Inferior parietal cortex (tissue), 1 donor: ENCODE measurements around the gene CDK15.
"Not testable (repeated sequence)": the region's sequence is repeated elsewhere in the genome, so short reads cannot be mapped to it uniquely, and the experiment has no call there.

Experiments
- DNase-seq: peaks from one replicate; pipeline ENCODE4 v3.0.0-alpha.2; 2016; ENCODE audit errors: extremely low spot score

CDK15 gene

DNA sequence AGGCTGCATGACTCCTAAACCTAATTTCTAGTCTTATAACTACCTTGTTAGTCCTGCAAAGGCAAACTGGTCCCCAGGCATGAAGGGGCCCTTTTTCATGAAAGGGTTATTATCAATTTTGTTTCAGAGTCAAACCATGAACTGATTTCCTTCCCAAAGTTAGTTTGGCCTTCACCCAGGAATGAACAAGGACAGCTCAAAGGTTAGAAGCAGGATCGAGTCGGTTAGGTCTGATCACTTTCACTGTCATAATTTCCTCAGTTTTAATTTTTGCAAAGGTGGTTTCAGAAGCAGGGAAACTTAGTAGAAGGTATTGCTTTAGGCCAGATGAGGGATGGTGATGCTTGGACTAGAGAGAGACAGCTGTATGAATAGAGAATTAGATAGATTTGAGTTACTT, 16.9 kb upstream of the CDK15 start:
- no peak for DNase-seq

GRCh38 chr2:201790291-201790690, 16.0 kb upstream of the CDK15 start:
- DNase-seq: no peak

- DNase-seq: no peak
Measured at GRCh38 chr2:201790989-201791388, 15.3 kb upstream of the CDK15 start.

GRCh38 chr2:201793631-201794030, 12.7 kb upstream of the CDK15 start:
- no peak for DNase-seq

DNA sequence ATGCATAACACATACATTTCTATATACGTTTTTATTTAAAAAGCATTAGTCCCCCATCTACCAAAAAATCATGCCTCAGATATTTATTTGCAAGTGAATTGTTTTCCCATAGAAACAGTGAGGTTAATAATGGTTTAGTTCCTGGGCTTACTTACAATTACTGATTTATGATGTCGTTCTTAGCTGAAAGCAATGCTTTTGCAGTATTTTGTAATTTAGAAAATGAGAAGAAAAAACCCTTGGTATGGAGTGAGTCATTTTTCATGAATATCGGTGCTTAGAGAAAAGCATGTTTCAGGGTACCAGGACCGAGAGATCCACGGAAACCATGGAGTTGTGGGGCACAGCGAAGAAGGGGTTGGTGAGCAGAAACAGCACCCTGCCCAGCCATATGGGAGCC, 12.0 kb upstream of the CDK15 start:
- no peak for DNase-seq

- peak; percentile 36 for DNase-seq
Measured at GRCh38 chr2:201795607-201796477, 10.5 kb upstream of the CDK15 start.

DNA sequence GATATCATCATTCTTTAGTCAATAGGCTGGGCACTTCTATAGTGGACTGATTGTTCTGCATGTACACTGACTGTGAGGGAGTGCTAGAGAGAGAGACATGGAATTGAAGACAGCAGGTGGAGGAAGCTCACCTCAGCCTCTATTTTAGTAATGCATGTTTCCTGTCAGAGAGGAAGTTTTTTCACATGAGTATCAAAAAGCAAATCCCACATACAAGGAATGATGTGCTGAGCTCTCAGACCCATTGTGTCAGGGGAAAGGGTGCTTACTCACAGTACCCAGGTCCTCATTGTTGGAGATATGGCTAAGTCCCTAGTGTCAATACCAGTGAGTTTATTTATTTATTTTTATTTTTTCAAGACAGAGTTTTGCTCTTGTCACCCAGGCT, 9.9 kb upstream of the CDK15 start:
- DNase-seq: no peak

- DNase-seq: no peak
Measured at GRCh38 chr2:201797175-201797840, 9.0 kb upstream of the CDK15 start.

DNA sequence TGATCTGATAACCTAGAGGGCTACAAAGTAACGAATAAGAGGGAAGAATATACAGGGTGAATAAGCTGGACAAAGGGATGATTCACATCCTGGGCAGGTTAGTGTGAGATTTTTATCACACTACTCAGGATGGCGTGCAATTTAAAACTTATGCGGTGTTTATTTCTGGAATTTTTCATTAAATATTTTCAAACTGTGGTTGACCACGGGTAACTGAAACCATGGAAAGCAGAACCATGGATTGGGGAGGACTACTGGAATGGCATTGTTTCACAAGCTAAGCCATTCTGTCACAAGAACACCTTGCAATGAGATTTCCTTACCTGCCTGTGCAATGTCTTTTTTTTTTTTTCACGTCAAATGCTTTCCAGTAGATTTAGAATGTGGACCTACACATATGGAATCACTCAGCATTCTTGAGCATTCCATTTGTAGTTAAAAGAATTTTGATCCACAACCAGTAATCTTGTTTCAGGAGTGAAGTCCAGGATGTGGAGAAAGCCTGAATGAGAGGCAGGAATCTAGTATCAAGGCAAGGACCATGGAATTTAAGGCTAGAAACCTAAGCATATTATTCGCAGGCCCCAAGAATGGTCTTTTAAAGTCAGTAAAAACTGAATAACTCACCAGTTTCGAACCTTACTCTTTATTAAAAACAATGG, 8.0 kb upstream of the CDK15 start:
- no peak for DNase-seq

GRCh38 chr2:201798914-201799285, 7.4 kb upstream of the CDK15 start:
- DNase-seq: not testable (repeated sequence)

GRCh38 chr2:201807452-201807999, 1.2 kb downstream of the CDK15 start:
- no peak for DNase-seq

DNA sequence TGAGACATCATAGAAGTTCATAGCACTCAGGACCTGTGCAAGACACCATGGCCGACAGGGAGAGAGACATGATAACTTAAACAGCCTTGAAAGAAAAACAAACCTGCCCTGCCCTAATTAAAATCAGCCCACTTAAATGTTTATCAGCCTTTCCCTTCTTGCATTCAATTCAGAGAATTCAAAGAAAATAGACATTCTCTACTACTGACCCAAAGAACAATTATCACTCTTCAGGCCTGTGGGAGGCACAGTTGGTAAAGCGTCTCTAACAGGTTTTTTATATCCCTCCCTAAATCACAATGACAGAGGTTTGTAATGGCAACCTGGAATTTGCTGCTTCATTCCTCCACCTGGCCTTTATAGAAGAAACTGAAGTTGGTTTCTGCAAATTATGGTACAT, 1.7 kb downstream of the CDK15 start:
- DNase-seq: no peak

GRCh38 chr2:201809633-201810032, 3.3 kb downstream of the CDK15 start:
- DNase-seq: no peak

- not testable (repeated sequence) for DNase-seq
Measured at GRCh38 chr2:201810604-201811003, 4.3 kb downstream of the CDK15 start.

GRCh38 chr2:201813996-201814760, 7.8 kb downstream of the CDK15 start:
- DNase-seq: no peak

DNA sequence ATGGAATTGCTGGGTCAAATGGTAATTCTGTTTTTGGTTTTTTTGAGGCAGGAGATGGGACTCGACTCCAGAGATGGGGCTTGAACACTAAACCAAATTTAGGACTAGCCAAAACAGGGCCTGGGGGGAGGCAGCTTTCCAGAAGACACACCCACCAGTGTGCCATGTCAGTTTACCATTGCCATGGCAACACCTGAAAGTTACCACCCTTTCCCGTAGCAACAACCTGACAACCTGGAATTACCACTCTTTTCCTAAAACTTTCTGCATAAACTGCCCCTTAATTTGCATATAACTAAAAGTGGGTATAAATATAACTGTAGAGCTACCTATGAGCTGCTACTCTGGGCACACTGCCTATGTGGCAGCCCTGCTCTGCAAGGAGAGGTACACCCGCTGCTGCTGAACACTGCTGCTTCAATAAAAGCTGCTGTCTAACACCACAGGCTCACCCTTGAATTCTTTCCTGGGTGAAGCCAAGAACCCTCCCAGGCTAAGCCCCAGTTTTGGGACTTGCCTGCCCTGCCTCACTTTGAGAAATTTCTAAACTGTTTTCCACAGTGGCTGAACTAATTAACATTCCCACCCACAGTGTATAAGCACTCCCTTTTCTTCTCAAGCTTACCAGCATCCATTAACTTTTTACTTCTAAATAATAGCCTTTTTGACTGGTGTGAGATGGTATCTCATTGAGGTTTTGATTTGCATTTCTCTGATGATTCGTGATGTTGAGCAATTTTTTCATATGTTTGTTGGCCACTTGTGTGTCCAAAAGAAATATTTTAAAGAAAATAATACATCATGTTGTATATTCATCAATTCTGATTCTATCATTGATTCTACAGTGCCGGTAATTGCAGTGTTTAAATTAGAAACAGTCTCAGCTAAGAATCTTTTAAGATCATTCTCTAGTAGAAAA, 10.6 kb downstream of the CDK15 start:
- no peak for DNase-seq

DNA sequence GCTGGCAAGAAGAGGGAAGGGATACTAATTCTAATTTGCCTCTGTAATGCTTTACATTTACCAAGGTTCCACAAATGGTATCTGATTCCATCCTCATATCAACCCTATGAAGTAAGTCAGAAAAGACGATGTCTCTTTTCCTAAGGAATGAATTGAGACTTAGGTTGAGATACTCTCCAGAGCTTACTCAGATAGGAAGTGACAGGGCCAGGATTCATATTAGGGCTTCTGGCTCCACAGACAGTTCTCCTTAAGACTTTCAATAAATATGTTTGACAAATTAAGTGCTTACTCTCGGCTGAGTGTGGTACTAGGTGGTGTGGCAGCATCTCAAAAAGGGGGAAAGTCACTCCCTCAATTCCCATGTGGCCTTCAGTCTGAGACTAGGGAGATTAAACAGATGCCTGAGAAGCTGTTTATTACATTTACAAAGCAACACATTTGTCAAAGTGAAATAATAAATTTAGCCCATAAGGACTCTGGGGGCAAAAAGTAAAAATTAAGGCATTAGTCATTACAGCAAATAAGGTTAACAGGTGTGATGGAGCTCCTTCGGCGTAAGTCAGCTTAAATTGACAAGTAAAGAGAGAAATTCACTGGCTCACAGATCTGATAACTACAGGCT, 14.2 kb downstream of the CDK15 start:
- DNase-seq: no peak

DNA sequence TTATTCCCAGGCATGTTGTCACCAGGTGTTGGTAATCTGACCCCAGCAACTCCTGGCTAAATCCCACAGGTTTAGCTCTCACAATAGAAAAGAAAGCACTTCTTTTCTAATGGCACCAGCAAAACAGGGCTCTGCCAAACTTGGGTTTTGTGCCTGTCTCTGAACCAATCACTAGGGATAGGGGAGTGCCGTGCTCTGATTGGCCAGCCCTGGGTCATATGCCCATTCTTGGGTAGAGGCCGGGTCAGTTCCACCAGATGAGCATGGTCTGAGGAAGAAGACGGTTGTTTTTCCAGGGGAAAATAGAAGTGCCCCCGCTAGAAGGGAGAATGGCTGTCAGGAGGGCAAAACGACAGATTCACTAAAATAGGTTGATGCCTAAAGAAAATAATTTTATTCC, 14.7 kb downstream of the CDK15 start:
- DNase-seq: no peak

DNA sequence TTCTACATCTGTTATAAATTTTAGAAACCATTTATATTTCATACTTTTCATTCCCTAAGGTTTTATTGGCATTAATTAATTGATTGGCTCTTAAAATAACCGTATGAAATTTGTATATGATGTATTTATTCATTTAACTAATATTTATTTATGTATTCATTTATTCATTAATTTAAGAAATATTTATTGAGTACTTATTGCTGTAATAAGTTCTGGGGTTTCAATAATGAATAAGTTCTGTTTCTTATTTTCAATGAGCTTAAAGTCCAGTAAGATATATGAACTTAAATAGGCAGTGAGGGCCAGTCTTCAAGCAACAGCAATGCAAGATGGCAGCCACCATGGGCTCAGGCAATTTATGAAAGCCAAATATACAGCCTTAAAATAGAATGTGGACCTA, 17.9 kb downstream of the CDK15 start:
- DNase-seq: no peak

- DNase-seq: no peak
Measured at GRCh38 chr2:201827621-201828020, 21.3 kb downstream of the CDK15 start.
